ENCODE data around the gene UQCRH. TPM values are rescaled to one million over a fixed set of nuclear protein-coding genes. Genes with fewer than 3 reads are reported as not detected.

The UQCRH gene
- total RNA-seq, 1 experiment from 2014 or later = 460 TPM

- Mint-ChIP-seq H3K36me3 (ENCODE audit: insufficient read depth, unreplicated experiment) (peaks cover 40% of the 10 kb centered on the region), H3K4me1 (ENCODE audit: low read depth, unreplicated experiment) (no peaks in the 10 kb centered on the region), H3K9me3 (ENCODE audit: low read depth, unreplicated experiment) (no peaks in the 10 kb centered on the region), H3K27ac (ENCODE audit: unreplicated experiment) (no peak overlapping the region), H3K4me3 (ENCODE audit: low read depth, unreplicated experiment) (no peak overlapping the region), H3K27me3 (ENCODE audit: unreplicated experiment) (no peaks in the 10 kb centered on the region)
- intact Hi-C loops (cut with micrococcal nuclease; ENCODE audit: unreplicated experiment) = no loop called here
- DNase-seq = no peak
- CTCF ChIA-PET = interaction anchor here (0.6 to 0.9 kb wide), 2 partner anchors 8 to 62 kb away, joined by 3 to 4 read pairs; no protein-coding TSS in a partner anchor
- TF ChIP-seq CTCF (IDR thresholded peaks at IDR 0.05; ENCODE audit: unreplicated experiment) = no peak
- no TSS peak for BruUV-seq (replicated peaks)
Observed at GRCh38 chr1:46277658-46278373, 25.7 kb upstream of the UQCRH start.

GRCh38 chr1:46278807-46279206 is 24.7 kb upstream of the UQCRH start:
- TF ChIP-seq CTCF (IDR thresholded peaks at IDR 0.05; ENCODE audit: unreplicated experiment) = no peak
- Mint-ChIP-seq H3K4me1 (ENCODE audit: low read depth, unreplicated experiment) (no peaks in the 10 kb centered on the region), H3K9me3 (ENCODE audit: low read depth, unreplicated experiment) (no peaks in the 10 kb centered on the region), H3K27ac (ENCODE audit: unreplicated experiment) (no peak overlapping the region), H3K27me3 (ENCODE audit: unreplicated experiment) (no peaks in the 10 kb centered on the region), H3K36me3 (ENCODE audit: insufficient read depth, unreplicated experiment) (peaks cover 49% of the 10 kb centered on the region), H3K4me3 (ENCODE audit: low read depth, unreplicated experiment) (no peak overlapping the region)
- intact Hi-C loops (cut with micrococcal nuclease; ENCODE audit: unreplicated experiment) = no loop called here
- TSS peak; percentile 14 for BruUV-seq (replicated peaks)
- CTCF ChIA-PET = no interaction called here
- DNase-seq = no peak

GRCh38 chr1:46280092-46280491 is 23.4 kb upstream of the UQCRH start:
- TF ChIP-seq CTCF (IDR thresholded peaks at IDR 0.05; ENCODE audit: unreplicated experiment) = no peak
- no peaks in the 10 kb centered on the region for H3K4me1 Mint-ChIP-seq (ENCODE audit: low read depth, unreplicated experiment)
- no peak for DNase-seq
- CTCF ChIA-PET = no interaction called here
- no peak overlapping the region for H3K27ac Mint-ChIP-seq (ENCODE audit: unreplicated experiment)
- H3K27me3 Mint-ChIP-seq (ENCODE audit: unreplicated experiment) = no peaks in the 10 kb centered on the region
- BruUV-seq (replicated peaks) = no TSS peak
- H3K9me3 Mint-ChIP-seq (ENCODE audit: low read depth, unreplicated experiment) = no peaks in the 10 kb centered on the region
- no peak overlapping the region for H3K4me3 Mint-ChIP-seq (ENCODE audit: low read depth, unreplicated experiment)
- intact Hi-C loops (cut with micrococcal nuclease; ENCODE audit: unreplicated experiment) = no loop called here
- peaks cover 52% of the 10 kb centered on the region for H3K36me3 Mint-ChIP-seq (ENCODE audit: insufficient read depth, unreplicated experiment)

- no peak overlapping the region for H3K27ac Mint-ChIP-seq (ENCODE audit: unreplicated experiment)
- peaks cover 48% of the 10 kb centered on the region for H3K36me3 Mint-ChIP-seq (ENCODE audit: insufficient read depth, unreplicated experiment)
- H3K27me3 Mint-ChIP-seq (ENCODE audit: unreplicated experiment) = no peaks in the 10 kb centered on the region
- TF ChIP-seq CTCF (IDR thresholded peaks at IDR 0.05; ENCODE audit: unreplicated experiment) = no peak
- CTCF ChIA-PET = no interaction called here
- intact Hi-C loops (cut with micrococcal nuclease; ENCODE audit: unreplicated experiment) = no loop called here
- no peak overlapping the region for H3K4me3 Mint-ChIP-seq (ENCODE audit: low read depth, unreplicated experiment)
- H3K9me3 Mint-ChIP-seq (ENCODE audit: low read depth, unreplicated experiment) = no peaks in the 10 kb centered on the region
- no peak for DNase-seq
- no TSS peak for BruUV-seq (replicated peaks)
- no peaks in the 10 kb centered on the region for H3K4me1 Mint-ChIP-seq (ENCODE audit: low read depth, unreplicated experiment)
Observed at GRCh38 chr1:46281021-46281420, 22.5 kb upstream of the UQCRH start.

Measured in Calu3 (cell line).